ENCODE data around the gene APOL3.

- TF ChIP-seq, protein P1, sequence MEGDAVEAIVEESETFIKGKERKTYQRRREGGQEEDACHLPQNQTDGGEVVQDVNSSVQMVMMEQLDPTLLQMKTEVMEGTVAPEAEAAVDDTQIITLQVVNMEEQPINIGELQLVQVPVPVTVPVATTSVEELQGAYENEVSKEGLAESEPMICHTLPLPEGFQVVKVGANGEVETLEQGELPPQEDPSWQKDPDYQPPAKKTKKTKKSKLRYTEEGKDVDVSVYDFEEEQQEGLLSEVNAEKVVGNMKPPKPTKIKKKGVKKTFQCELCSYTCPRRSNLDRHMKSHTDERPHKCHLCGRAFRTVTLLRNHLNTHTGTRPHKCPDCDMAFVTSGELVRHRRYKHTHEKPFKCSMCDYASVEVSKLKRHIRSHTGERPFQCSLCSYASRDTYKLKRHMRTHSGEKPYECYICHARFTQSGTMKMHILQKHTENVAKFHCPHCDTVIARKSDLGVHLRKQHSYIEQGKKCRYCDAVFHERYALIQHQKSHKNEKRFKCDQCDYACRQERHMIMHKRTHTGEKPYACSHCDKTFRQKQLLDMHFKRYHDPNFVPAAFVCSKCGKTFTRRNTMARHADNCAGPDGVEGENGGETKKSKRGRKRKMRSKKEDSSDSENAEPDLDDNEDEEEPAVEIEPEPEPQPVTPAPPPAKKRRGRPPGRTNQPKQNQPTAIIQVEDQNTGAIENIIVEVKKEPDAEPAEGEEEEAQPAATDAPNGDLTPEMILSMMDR (IDR thresholded peaks at IDR 0.05), result no peak
- no peak for TF ChIP-seq MXI1 (IDR thresholded peaks at IDR 0.05; ENCODE audit: low read depth, low read length)
- TF ChIP-seq EZH2phosphoT487 (IDR thresholded peaks at IDR 0.05; ENCODE audit: borderline replicate concordance, low read depth), result no peak
- no peak for TF ChIP-seq NRF1 (IDR thresholded peaks at IDR 0.05; ENCODE audit: low read depth, low read length)
- no peak for TF ChIP-seq PBX3 (IDR thresholded peaks at IDR 0.05)
- TF ChIP-seq SMC3 (IDR thresholded peaks at IDR 0.05; ENCODE audit: low read depth, low read length), result no peak
- TF ChIP-seq, protein P2, sequence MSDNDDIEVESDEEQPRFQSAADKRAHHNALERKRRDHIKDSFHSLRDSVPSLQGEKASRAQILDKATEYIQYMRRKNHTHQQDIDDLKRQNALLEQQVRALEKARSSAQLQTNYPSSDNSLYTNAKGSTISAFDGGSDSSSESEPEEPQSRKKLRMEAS (IDR thresholded peaks at IDR 0.05; ENCODE audit: low read depth), result no peak
- no peak for TF ChIP-seq GATA2 (CRISPR knock-in tag; IDR thresholded peaks at IDR 0.05)
- no peak for TF ChIP-seq RXRA (IDR thresholded peaks at IDR 0.05; ENCODE audit: borderline replicate concordance, low read depth)
- TF ChIP-seq POLR2AphosphoS5 (IDR thresholded peaks at IDR 0.05; ENCODE audit: low read depth, low read length), result no peak
- TF ChIP-seq ELF1 (IDR thresholded peaks at IDR 0.05), result no peak
- TF ChIP-seq GABPA (IDR thresholded peaks at IDR 0.05; ENCODE audit: low read depth), result no peak
- no peak for TF ChIP-seq RFX5 (IDR thresholded peaks at IDR 0.05; ENCODE audit: low read length)
These were observed 43.5 kb downstream of the APOL3 start for GRCh38 chr22:36117053-36117554.

All from SK-N-SH (cell line).